H9 (cell line): ENCODE data around the gene ABR. TPM values are rescaled to one million over a fixed set of nuclear protein-coding genes. Genes with fewer than 3 reads are reported as not detected.

Experiments used
- DNase-seq: peaks from one replicate; pipeline ENCODE4 v3.0.0-alpha.2; 2017
- H2AFZ ChIP-seq: one replicate; pipeline ENCODE4 v1.6.1; 2013; ENCODE audit warnings: mild to moderate bottlenecking, low read length, control low read depth, moderate library complexity
- H2AK5ac ChIP-seq: 2 replicates; pipeline ENCODE4 v1.6.1; 2013; ENCODE audit warnings: low read length, control low read depth, mixed read lengths; ENCODE audit not compliant: insufficient read length
- H2BK120ac ChIP-seq: one replicate; pipeline ENCODE4 v1.6.1; 2013; ENCODE audit warnings: low read depth, mild to moderate bottlenecking, low read length, control low read depth, inconsistent platforms; ENCODE audit not compliant: poor library complexity, severe bottlenecking
- H2BK12ac ChIP-seq: 2 replicates; pipeline ENCODE4 v1.6.1; 2013; ENCODE audit warnings: low read length, control low read depth, mixed read lengths, low read depth; ENCODE audit not compliant: insufficient read length
- H2BK15ac ChIP-seq: 2 replicates; pipeline ENCODE4 v1.6.1; 2013; ENCODE audit warnings: low read depth, low read length, control low read depth
- H2BK20ac ChIP-seq: one replicate; pipeline ENCODE4 v1.6.1; 2013; ENCODE audit warnings: low read depth, mild to moderate bottlenecking, low read length, control low read depth, inconsistent platforms; ENCODE audit not compliant: poor library complexity, severe bottlenecking
- H2BK5ac ChIP-seq: 2 replicates; pipeline ENCODE4 v1.6.1; 2013; ENCODE audit warnings: low read length, control low read depth, mixed read lengths; ENCODE audit not compliant: insufficient read length
- H3K14ac ChIP-seq: 2 replicates; pipeline ENCODE4 v1.6.1; 2013; ENCODE audit warnings: low read length, control low read depth; ENCODE audit not compliant: insufficient read depth
- H3K18ac ChIP-seq: 2 replicates; pipeline ENCODE4 v1.6.1; 2013; ENCODE audit warnings: low read depth, mild to moderate bottlenecking, mixed read lengths, low read length, control low read depth; ENCODE audit not compliant: insufficient read length
- H3K23ac ChIP-seq: 2 replicates; pipeline ENCODE4 v1.6.1; 2013; ENCODE audit warnings: low read length, control low read depth, mixed read lengths, low read depth; ENCODE audit not compliant: insufficient read length
- H3K23me2 ChIP-seq: 2 replicates; pipeline ENCODE4 v1.6.1; 2013; ENCODE audit warnings: low read depth, mild to moderate bottlenecking, mixed read lengths, low read length, control low read depth; ENCODE audit not compliant: insufficient read length, poor library complexity, severe bottlenecking
- H3K27ac ChIP-seq: 2 replicates; pipeline ENCODE4 v1.5.1; 2013; ENCODE audit warnings: low read length, control low read depth, mixed read lengths, low read depth; ENCODE audit not compliant: insufficient read length
- H3K27me3 ChIP-seq: 2 replicates; pipeline ENCODE4 v1.6.1; 2013; ENCODE audit warnings: low read length, control low read depth, inconsistent platforms; ENCODE audit not compliant: insufficient read depth
- H3K4ac ChIP-seq: 2 replicates; pipeline ENCODE4 v1.6.1; 2013; ENCODE audit warnings: low read depth, mild to moderate bottlenecking, control low read depth, inconsistent platforms, low read length, moderate library complexity
- H3K4me1 ChIP-seq: 2 replicates; pipeline ENCODE4 v1.6.1; 2013; ENCODE audit warnings: low read length, control low read depth, inconsistent platforms; ENCODE audit not compliant: insufficient read depth
- H3K4me2 ChIP-seq: 2 replicates; pipeline ENCODE4 v1.6.1; 2013; ENCODE audit warnings: low read length, control low read depth, mixed read lengths; ENCODE audit not compliant: insufficient read length, insufficient read depth
- H3K56ac ChIP-seq: 2 replicates; pipeline ENCODE4 v1.6.1; 2013; ENCODE audit warnings: low read depth, mild to moderate bottlenecking, mixed read lengths, low read length, control low read depth; ENCODE audit not compliant: insufficient read length
- H3K79me1 ChIP-seq: 2 replicates; pipeline ENCODE4 v1.6.1; 2013; ENCODE audit warnings: low read depth, mild to moderate bottlenecking, moderate library complexity, low read length, control low read depth, inconsistent platforms; ENCODE audit not compliant: insufficient read depth, poor library complexity, severe bottlenecking
- H3K79me2 ChIP-seq: 2 replicates; pipeline ENCODE4 v1.6.1; 2013; ENCODE audit warnings: low read length, control low read depth, inconsistent platforms; ENCODE audit not compliant: insufficient read depth
- H3K9ac ChIP-seq: 2 replicates; pipeline ENCODE4 v1.6.1; 2013; ENCODE audit warnings: low read length, control low read depth, mixed read lengths; ENCODE audit not compliant: insufficient read length; ENCODE audit errors: extremely low read depth
- H3K9me3 ChIP-seq: one replicate; pipeline ENCODE4 v1.6.1; 2013; ENCODE audit warnings: low read depth, low read length, inconsistent platforms; ENCODE audit not compliant: control insufficient read depth
- H3T11ph ChIP-seq: one replicate; pipeline ENCODE4 v1.6.1; 2013; ENCODE audit warnings: mild to moderate bottlenecking, low read length, control low read depth, inconsistent platforms
- H4K20me1 ChIP-seq: one replicate; pipeline ENCODE4 v1.6.1; 2013; ENCODE audit not compliant: control insufficient read depth, insufficient read length, insufficient read depth
- H4K5ac ChIP-seq: 2 replicates; pipeline ENCODE4 v1.6.1; 2013; ENCODE audit warnings: low read depth, mild to moderate bottlenecking, mixed read lengths, low read length, control low read depth; ENCODE audit not compliant: insufficient read length
- H4K8ac ChIP-seq: replicated peaks from 2 replicates; pipeline ENCODE4 v1.6.1; 2013; ENCODE audit warnings: low read length, control low read depth, mixed read lengths, low read depth; ENCODE audit not compliant: insufficient read length
- H4K91ac ChIP-seq: 2 replicates; pipeline ENCODE4 v1.6.1; 2013; ENCODE audit warnings: low read depth, mild to moderate bottlenecking, moderate library complexity, mixed read lengths, low read length, control low read depth; ENCODE audit not compliant: insufficient read length
- H3K27ac Mint-ChIP-seq, 3 experiments: 2 replicates in 2 of 3; 3 replicates in 1 of 3; pipeline ENCODE4 v1.8.0; 2020 to 2021; ENCODE audit warnings: mixed read lengths in 3 of 3, mild to moderate bottlenecking in 1 of 3, moderate library complexity in 1 of 3
- H3K27me3 Mint-ChIP-seq: 2 replicates; pipeline ENCODE4 v1.8.0; 2021; ENCODE audit warnings: low read depth, mild to moderate bottlenecking, moderate library complexity, mixed read lengths
- H3K36me3 Mint-ChIP-seq, 3 experiments: 2 replicates in 2 of 3; 3 replicates in 1 of 3; pipeline ENCODE4 v1.8.0; 2020 to 2021; ENCODE audit warnings: low read depth in 3 of 3, mixed read lengths in 3 of 3; ENCODE audit not compliant: insufficient read depth in 1 of 3
- H3K4me1 Mint-ChIP-seq, 2 experiments: 2 replicates each; pipeline ENCODE4 v1.8.0; 2020; ENCODE audit warnings: mixed read lengths in 2 of 2
- H3K4me3 Mint-ChIP-seq, 2 experiments: 2 replicates in 1 of 2; 3 replicates in 1 of 2; pipeline ENCODE4 v1.8.0; 2020 to 2021; ENCODE audit warnings: mild to moderate bottlenecking in 2 of 2, mixed read lengths in 2 of 2, moderate library complexity in 1 of 2
- H3K9me3 Mint-ChIP-seq, 2 experiments: 2 replicates in 1 of 2; 3 replicates in 1 of 2; pipeline ENCODE4 v1.8.0; 2020; ENCODE audit warnings: mild to moderate bottlenecking in 2 of 2, mixed read lengths in 2 of 2, moderate library complexity in 1 of 2
- CTCF ChIP-seq: fragments of 200-600 bp; sonication (generic); conservative IDR thresholded peaks from 3 replicates; pipeline ENCODE4 v1.8.0; 2021; ENCODE audit warnings: antibody characterized with exemption, mild to moderate bottlenecking
- WGBS: extraction: QIAGEN DNeasy Blood & Tissue Kit; methylation state at CpG from one replicate; pipeline ENCODE4 v1.1.7; 2013; ENCODE audit warnings: missing lambda C conversion rate, low lambda C conversion rate, mixed read lengths; ENCODE audit not compliant: insufficient read length; ENCODE audit errors: extremely low coverage; 5-methylcytosine and 5-hydroxymethylcytosine counted together
- total RNA-seq: library from RNA; stranded (reverse); gene quantifications from 2 replicates; pipeline ENCODE4 v1.2.1, GENCODE V29; 2021

The ABR gene
- total RNA-seq, 1 experiment from 2014 or later, result 34.7 TPM

- Histone ChIP-seq H4K8ac (no peak overlapping the region), H2BK20ac (no peak overlapping the region), H2BK12ac (no peak overlapping the region), H3K56ac (no peak overlapping the region), H4K91ac (no peak overlapping the region), H3K18ac (no peak overlapping the region), H3K9me3 (no peaks in the 10 kb centered on the region), H3K27ac (no peak overlapping the region), H3K14ac (no peak overlapping the region), H4K5ac (no peak overlapping the region), H2BK5ac (no peak overlapping the region), H2BK15ac (no peak overlapping the region), H3K79me2 (no peaks in the 10 kb centered on the region; the same call in 1 of the 2 replicates), H3K4ac (no peak overlapping the region), H4K20me1 (no peaks in the 10 kb centered on the region), H2AFZ (no peak overlapping the region), H3T11ph (no peak overlapping the region), H3K4me2 (no peak overlapping the region), H2BK120ac (no peak overlapping the region), H3K23me2 (peaks cover 3% of the 10 kb centered on the region), H3K9ac (no peak overlapping the region), H2AK5ac (no peak overlapping the region), H3K79me1 (no peaks in the 10 kb centered on the region), H3K27me3 (no peaks in the 10 kb centered on the region; the same call in 1 of the 2 replicates), H3K4me1 (peaks cover 2% of the 10 kb centered on the region; the same call in 1 of the 2 replicates), H3K23ac (no peak overlapping the region)
- WGBS, result no CpG with 5 or more reads among the region's 15 CpGs
- peaks cover 2% of the 10 kb centered on the region for H3K27me3 Mint-ChIP-seq
- H3K4me1 Mint-ChIP-seq, result peaks cover 17% of the 10 kb centered on the region in 2 experiments
- H3K27ac Mint-ChIP-seq, result no peak overlapping the region
- no peak overlapping the region for H3K4me3 Mint-ChIP-seq
- H3K9me3 Mint-ChIP-seq, result no peaks in the 10 kb centered on the region
- TF ChIP-seq CTCF, result no peak
- peaks cover 14 to 53% (median 40%) of the 10 kb centered on the region in 3 experiments; a peak in 6 of 7 replicates for H3K36me3 Mint-ChIP-seq
- no peak for DNase-seq
These were observed 179.0 kb downstream of the ABR start for GRCh38 chr17:1000597-1001461.
